Ovary (tissue), 3 donors: ENCODE measurements around the gene C17orf113.

Source experiments
- CTCF ChIP-seq, 3 donors: fragments of 450-650 bp in 2 of 3; fragments of 200-600 bp in 1 of 3; IDR thresholded peaks; one replicate each; pipeline versions ENCODE4 v1.5.1 to v1.8.0; 2016 to 2022; ENCODE audit warnings: antibody characterized with exemption in 3 of 3, mild to moderate bottlenecking in 1 of 3
- EP300 ChIP-seq: sonication (generic); formaldehyde crosslinking; IDR thresholded peaks from one replicate; pipeline ENCODE4 v1.6.1; 2017; ENCODE audit warnings: antibody characterized with exemption
- POLR2A ChIP-seq: fragments of 450-650 bp; IDR thresholded peaks from one replicate; pipeline ENCODE4 v1.6.1; 2017; ENCODE audit warnings: antibody characterized with exemption, mild to moderate bottlenecking, moderate library complexity
- donor health status: DM: no; HTN: no; CAD: no.

GRCh38 chr17:42042598-42043319, 7.6 kb downstream of the C17orf113 start:
- no peak for TF ChIP-seq CTCF (IDR thresholded peaks at IDR 0.05)
- TF ChIP-seq POLR2A = no peak
- no peak for TF ChIP-seq EP300
